Activated T-cell treated with anti-CD3 and anti-CD28 coated beads, Interleukin-2, amount 50 U/mL, for 24 hours (primary cell): ENCODE measurements around the gene DYSF.
A peak's percentile ranks its signal among the peaks of the same experiment; 100 is the strongest.

ENCODE experiments used
- DNase-seq: peaks from one replicate; pipeline ENCODE4 v3.0.0-alpha.2; 2020
- H3K27ac Mint-ChIP-seq: 2 replicates; pipeline ENCODE4 v1.8.0; 2020; ENCODE audit warnings: mild to moderate bottlenecking, mixed read lengths
- H3K27me3 Mint-ChIP-seq: 2 replicates; pipeline ENCODE4 v1.8.0; 2020; ENCODE audit warnings: mixed read lengths
- H3K36me3 Mint-ChIP-seq: 2 replicates; pipeline ENCODE4 v1.8.0; 2020; ENCODE audit warnings: low read depth, mixed read lengths
- H3K4me1 Mint-ChIP-seq: 2 replicates; pipeline ENCODE4 v1.8.0; 2020; ENCODE audit warnings: low read depth, mixed read lengths
- H3K4me3 Mint-ChIP-seq: 2 replicates; pipeline ENCODE4 v1.8.0; 2020; ENCODE audit warnings: mild to moderate bottlenecking, moderate library complexity, mixed read lengths
- H3K9me3 Mint-ChIP-seq: 2 replicates; pipeline ENCODE4 v1.8.0; 2020; ENCODE audit warnings: mixed read lengths

Gene DYSF

DNA sequence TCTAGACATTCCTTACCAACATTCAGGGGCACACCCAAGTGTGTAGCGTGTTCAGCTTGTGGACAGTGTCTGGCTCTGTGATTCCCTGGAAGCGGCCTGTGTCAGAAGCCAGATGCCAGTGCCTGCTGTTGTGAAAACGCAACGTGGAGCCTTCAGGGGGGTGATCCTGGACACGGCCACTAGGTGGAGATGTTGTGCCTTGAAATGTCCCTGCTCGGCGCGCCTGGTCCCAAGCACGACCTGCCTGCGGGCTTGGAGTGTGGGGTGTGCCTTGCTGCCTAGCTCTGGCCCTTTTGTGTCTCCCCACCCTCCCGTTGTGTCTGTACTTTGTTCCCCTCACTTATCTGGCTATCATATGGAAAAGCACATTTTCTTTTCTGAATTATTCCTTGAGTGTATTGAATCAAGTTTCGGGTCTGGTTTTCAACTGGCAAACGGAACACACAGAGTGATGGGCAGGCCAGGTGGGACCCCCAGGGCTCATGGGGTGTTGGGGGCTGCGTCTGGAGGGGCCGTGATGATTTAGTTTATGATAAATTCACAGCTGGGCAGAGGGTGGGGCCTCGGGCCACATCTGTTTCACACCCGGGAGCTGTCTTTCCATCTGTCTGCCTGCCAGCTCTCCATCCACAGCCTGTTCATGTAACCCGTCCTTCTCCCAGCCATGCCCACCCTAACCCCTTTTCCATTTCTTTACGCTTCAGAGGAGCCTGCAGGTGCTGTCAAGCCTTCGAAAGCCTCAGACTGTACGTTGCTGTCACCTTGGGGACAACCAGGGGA lies 95.5 kb downstream of the DYSF start:
- Mint-ChIP-seq H3K36me3 (no peaks in the 10 kb centered on the region), H3K27ac (no peak overlapping the region), H3K9me3 (no peaks in the 10 kb centered on the region), H3K4me3 (no peak overlapping the region), H3K4me1 (peaks cover 10% of the 10 kb centered on the region), H3K27me3 (peaks cover 30% of the 10 kb centered on the region)
- peak; percentile 82 for DNase-seq

GRCh38 chr2:71550801-71551630 lies 97.7 kb downstream of the DYSF start:
- no peaks in the 10 kb centered on the region for H3K4me1 Mint-ChIP-seq
- no peaks in the 10 kb centered on the region for H3K36me3 Mint-ChIP-seq
- DNase-seq: no peak
- no peak overlapping the region for H3K4me3 Mint-ChIP-seq
- H3K27ac Mint-ChIP-seq: no peak overlapping the region
- peaks cover 15% of the 10 kb centered on the region for H3K27me3 Mint-ChIP-seq
- no peaks in the 10 kb centered on the region for H3K9me3 Mint-ChIP-seq

DNA sequence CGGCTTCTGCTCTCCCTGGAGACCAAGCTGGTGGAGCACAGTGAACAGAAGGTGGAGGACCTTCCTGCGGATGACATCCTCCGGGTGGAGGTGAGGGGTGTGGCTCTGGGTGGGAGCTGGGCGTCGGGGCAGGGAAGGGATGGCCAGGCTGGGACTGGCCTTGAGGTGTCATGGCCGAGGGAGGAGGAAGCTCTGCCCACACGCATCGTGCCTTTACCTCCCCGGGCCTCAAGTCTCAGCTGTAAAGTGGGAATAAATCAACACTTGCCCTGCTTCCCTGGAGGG lies 98.2 kb downstream of the DYSF start:
- H3K9me3 Mint-ChIP-seq: no peaks in the 10 kb centered on the region
- no peaks in the 10 kb centered on the region for H3K4me1 Mint-ChIP-seq
- H3K36me3 Mint-ChIP-seq: no peaks in the 10 kb centered on the region
- no peak overlapping the region for H3K4me3 Mint-ChIP-seq
- no peak for DNase-seq
- peaks cover 10% of the 10 kb centered on the region for H3K27me3 Mint-ChIP-seq
- no peak overlapping the region for H3K27ac Mint-ChIP-seq

DNA sequence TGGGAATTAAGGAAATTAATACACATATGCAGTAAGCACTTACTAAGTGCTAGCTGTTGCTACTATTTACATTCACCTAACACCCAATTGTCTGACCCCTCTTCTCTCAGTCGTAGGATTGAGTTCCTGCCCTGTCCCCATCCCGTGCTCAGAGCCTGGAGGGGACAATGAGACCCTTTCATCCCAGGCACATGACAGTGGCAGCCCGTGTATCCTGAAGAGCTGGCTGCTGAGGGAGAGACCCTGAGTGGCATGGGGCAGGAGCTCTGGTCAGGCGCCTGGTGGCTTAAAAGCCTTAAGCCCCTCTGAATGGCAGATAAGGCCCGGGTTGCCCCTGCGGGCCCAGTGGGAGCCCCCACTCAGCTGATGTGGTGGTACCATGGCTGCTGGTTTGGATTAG lies 99.0 kb downstream of the DYSF start:
- no peak for DNase-seq

GRCh38 chr2:71552861-71553301 lies 99.5 kb downstream of the DYSF start:
- H3K27me3 Mint-ChIP-seq: peaks cover 4% of the 10 kb centered on the region
- no peaks in the 10 kb centered on the region for H3K9me3 Mint-ChIP-seq
- H3K4me1 Mint-ChIP-seq: no peaks in the 10 kb centered on the region
- no peak overlapping the region for H3K4me3 Mint-ChIP-seq
- no peak overlapping the region for H3K27ac Mint-ChIP-seq
- no peaks in the 10 kb centered on the region for H3K36me3 Mint-ChIP-seq
- DNase-seq: no peak

More for the DNA sequence above, 99.0 kb downstream of the DYSF start:
- Mint-ChIP-seq H3K4me3 (no peak overlapping the region), H3K4me1 (no peaks in the 10 kb centered on the region), H3K36me3 (no peaks in the 10 kb centered on the region), H3K9me3 (no peaks in the 10 kb centered on the region), H3K27me3 (peaks cover 4% of the 10 kb centered on the region), H3K27ac (no peak overlapping the region)

DNA sequence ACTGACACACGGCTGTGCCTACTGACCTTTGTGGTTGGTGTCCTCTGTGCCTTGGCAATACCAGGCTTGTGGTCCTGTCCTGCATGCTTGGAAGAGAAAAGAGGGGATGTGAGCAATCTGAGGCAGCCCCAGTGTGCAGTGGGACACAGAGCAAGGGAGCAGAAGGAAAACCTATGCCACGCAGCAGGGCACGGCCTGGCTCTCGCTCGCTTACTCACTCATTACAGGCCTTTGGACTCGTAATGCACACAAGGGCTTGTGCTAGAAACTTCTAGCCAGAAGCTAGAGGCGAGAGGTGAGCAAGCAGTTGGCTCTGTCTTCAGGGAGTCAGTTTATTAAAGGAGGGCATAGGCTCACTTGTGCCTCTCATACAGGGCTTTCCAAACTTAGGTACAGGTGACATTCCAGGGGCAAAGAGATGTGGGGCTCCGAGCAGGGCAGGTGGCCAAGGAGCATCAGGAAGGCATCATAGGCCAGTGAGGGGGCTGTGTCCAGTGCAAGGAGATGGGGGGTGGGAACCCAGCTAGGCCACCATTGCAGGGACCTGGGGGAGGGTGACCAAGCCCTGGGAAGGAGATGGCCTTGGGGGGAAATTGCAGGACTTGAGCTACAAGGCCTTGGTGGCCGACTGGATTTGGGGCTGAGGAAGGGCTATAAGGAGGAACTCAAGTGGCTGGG lies 100.8 kb downstream of the DYSF start:
- H3K9me3 Mint-ChIP-seq: no peaks in the 10 kb centered on the region
- H3K4me3 Mint-ChIP-seq: no peak overlapping the region
- no peaks in the 10 kb centered on the region for H3K36me3 Mint-ChIP-seq
- DNase-seq: no peak
- H3K27me3 Mint-ChIP-seq: no peaks in the 10 kb centered on the region
- H3K4me1 Mint-ChIP-seq: no peaks in the 10 kb centered on the region
- H3K27ac Mint-ChIP-seq: no peak overlapping the region

DNA sequence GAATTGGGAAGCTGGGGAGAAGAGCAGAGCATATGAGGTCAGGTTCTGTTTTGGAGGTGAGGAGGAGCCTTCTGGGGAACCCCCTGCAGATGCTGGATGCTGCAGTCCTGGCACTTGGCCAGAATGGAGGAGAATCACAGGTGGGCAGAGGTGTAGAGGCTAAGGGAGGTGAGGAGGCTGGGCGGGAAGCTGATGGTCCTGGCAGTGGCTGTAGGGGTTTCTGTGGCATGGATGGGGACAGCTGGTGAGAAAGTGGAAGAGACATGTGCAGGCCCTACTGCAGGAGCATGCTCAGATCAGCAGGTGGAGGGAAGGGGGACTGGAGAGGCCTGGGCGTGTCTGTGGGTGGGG lies 101.3 kb downstream of the DYSF start:
- DNase-seq: no peak
- H3K27ac Mint-ChIP-seq: no peak overlapping the region
- H3K9me3 Mint-ChIP-seq: no peaks in the 10 kb centered on the region
- H3K27me3 Mint-ChIP-seq: no peaks in the 10 kb centered on the region
- H3K36me3 Mint-ChIP-seq: no peaks in the 10 kb centered on the region
- H3K4me1 Mint-ChIP-seq: no peaks in the 10 kb centered on the region
- no peak overlapping the region for H3K4me3 Mint-ChIP-seq

- H3K9me3 Mint-ChIP-seq: no peaks in the 10 kb centered on the region
- no peaks in the 10 kb centered on the region for H3K36me3 Mint-ChIP-seq
- H3K27me3 Mint-ChIP-seq: no peaks in the 10 kb centered on the region
- no peak overlapping the region for H3K27ac Mint-ChIP-seq
- no peaks in the 10 kb centered on the region for H3K4me1 Mint-ChIP-seq
- no peak overlapping the region for H3K4me3 Mint-ChIP-seq
- DNase-seq: no peak
These were observed 102.6 kb downstream of the DYSF start for GRCh38 chr2:71555798-71556454.

DNA sequence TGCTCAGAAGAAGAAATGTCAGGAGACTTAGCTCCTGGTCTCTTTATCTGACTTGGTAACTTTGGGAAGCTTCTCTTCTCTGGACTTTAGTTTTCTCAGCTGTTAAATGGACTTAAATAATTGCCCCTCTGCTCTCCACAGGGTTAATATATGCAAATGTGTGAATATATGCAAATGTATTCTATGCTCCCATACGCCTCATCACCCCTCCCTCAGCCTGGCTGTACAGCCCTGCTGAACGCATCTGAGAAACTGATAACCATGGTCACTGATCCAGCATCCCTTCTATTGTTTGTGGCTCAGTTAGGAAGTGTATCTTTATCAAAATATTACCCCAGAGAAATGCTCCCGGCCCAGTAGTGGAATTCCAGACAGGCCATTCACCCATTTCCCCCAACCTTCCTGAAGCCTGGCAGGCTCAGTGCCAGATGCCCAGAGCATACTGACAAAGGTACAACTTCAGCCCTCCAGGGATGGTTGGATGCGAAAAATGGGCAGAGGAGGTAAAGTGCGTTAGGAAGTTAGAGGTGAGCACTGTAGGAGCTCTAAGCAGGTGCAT lies 103.4 kb downstream of the DYSF start:
- H3K36me3 Mint-ChIP-seq: no peaks in the 10 kb centered on the region
- H3K4me3 Mint-ChIP-seq: no peak overlapping the region
- no peaks in the 10 kb centered on the region for H3K27me3 Mint-ChIP-seq
- no peak for DNase-seq
- no peaks in the 10 kb centered on the region for H3K9me3 Mint-ChIP-seq
- H3K27ac Mint-ChIP-seq: no peak overlapping the region
- H3K4me1 Mint-ChIP-seq: no peaks in the 10 kb centered on the region

DNA sequence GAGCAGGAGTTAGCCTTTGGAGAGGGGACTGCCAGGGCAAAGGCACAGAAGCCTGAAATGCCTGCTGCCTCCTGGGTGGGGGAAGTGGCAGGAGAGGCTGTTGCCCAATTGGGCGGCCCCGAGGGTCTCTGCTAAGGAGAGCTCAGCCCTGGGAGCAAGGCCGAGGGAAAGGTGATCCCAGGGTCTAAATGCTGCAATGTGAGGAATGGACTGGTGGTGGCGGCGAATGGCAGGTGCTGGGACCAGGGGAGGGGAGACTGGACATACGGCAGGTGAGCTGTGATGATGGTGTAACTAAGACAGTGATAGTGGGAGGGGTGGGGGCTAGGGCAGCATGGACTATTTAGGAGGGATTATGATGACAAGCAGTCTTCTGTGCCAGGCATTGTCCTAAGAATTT lies 104.0 kb downstream of the DYSF start:
- no peak for DNase-seq
- H3K36me3 Mint-ChIP-seq: no peaks in the 10 kb centered on the region
- no peak overlapping the region for H3K4me3 Mint-ChIP-seq
- no peaks in the 10 kb centered on the region for H3K4me1 Mint-ChIP-seq
- H3K27ac Mint-ChIP-seq: no peak overlapping the region
- H3K27me3 Mint-ChIP-seq: no peaks in the 10 kb centered on the region
- no peaks in the 10 kb centered on the region for H3K9me3 Mint-ChIP-seq

DNA sequence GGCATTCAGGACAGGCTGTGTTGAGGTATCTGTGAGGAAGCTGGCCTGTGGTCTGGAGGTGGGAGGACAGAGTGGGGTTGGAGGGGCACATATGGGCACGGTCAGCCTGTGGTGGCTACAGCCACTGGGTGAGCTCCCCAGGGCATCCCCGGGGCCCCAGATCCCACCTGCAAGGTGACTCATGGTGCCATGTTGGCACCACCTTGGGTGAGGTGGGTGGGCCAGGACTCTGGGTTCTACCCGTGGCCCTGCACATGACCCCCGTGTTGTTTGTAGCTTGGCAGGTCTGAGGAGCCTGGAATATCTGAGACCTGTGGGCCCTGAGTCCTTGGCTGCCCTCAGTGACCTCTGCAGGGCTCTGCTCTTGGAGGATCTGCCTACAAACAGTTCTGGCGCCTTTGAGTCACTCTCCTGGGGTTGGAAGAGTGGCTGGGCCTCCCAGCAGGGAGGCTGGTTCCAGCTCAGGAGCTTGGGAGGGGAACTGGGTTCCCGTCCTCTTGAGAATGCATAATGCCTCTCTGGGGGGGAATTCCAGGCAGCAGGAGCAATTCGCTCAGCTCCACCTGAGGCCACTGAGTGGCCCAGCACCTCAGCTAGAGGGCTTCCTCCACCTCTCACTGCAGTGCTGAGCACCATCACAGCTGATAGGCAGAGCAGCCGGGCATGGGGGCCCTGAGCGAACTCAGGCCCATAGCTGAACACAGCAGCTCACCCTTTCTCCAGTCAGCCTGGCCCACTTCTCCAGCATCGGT lies 105.1 kb downstream of the DYSF start:
- Mint-ChIP-seq H3K36me3 (no peaks in the 10 kb centered on the region), H3K4me1 (no peaks in the 10 kb centered on the region), H3K4me3 (no peak overlapping the region), H3K27ac (no peak overlapping the region), H3K9me3 (no peaks in the 10 kb centered on the region), H3K27me3 (no peaks in the 10 kb centered on the region)
- DNase-seq: no peak

DNA sequence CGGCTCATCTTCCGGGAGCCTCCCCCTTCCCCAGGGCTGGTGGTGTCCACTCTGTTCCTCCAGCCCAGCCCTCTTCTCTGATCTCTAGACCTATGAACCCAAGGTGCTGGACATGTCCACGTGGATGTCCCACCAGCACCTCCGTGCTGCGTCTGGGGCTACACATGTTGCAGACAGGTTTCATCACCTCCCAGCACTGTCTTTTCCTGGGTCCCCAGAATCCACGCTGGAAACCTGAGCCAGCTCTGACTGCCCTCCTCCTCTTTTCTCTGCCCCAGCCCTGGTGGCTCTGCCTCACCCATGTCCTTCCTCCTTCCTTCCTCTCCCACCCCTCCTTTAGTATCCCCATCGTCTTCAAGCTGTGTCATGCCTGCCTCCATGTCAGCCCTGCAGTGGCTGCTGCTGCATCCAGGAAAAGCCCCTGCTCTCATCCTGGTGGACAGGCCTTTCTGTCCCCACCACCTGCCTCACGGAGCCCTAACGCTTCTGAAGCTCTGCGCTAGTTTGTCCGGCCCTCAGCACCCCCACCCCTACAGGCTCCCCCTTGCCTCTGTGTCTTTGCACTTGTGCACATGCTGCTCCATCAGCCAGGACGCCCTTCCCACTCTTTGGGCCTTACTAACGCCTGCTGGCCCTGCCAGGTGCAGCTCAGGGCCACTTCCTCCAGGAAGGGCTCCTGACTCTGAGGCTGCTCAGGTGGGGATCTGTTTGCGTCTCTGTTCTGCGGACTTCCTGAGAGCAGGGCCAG lies 105.9 kb downstream of the DYSF start:
- Mint-ChIP-seq H3K4me3 (no peak overlapping the region), H3K27ac (no peak overlapping the region), H3K4me1 (no peaks in the 10 kb centered on the region), H3K27me3 (no peaks in the 10 kb centered on the region), H3K9me3 (no peaks in the 10 kb centered on the region), H3K36me3 (no peaks in the 10 kb centered on the region)
- DNase-seq: no peak

GRCh38 chr2:71559828-71560637 lies 106.7 kb downstream of the DYSF start:
- Mint-ChIP-seq H3K9me3 (no peaks in the 10 kb centered on the region), H3K27me3 (no peaks in the 10 kb centered on the region), H3K27ac (no peak overlapping the region), H3K4me3 (no peak overlapping the region), H3K36me3 (no peaks in the 10 kb centered on the region), H3K4me1 (no peaks in the 10 kb centered on the region)
- DNase-seq: no peak
